Measurements from ENCODE around the gene RBM47.

DNA sequence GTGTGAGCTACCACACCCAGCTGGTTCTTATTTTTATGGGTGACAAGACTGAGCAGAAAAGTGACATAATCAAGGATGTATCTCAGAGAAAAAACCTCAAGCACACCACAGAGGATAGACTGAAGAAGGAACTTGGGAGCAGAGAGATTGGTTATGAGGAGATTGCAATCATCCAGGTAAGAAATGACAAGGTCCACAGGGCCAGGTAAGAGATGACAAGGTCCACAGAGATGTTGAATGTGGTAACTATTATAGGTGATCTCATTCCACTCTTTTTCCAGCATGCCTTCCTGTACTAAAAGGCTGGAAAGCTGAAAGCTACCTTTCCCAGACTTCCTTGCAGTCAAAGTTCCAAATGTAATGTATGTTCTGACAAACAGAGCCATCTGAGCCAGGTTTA lies 15.9 kb upstream of the RBM47 start:
- no peak for TF ChIP-seq POLR2A (IDR thresholded peaks at IDR 0.05; ENCODE audit: low read length)
- TF ChIP-seq GATA1 (IDR thresholded peaks at IDR 0.05; ENCODE audit: low read depth, low read length): no peak
